SU-DHL-6 (cell line): ENCODE data around the gene ZFP36L1.

Source experiments
- H2AFZ ChIP-seq: fragments of 200-600 bp; sonication (generic); 2 replicates; pipeline ENCODE4 v1.6.1; 2014; ENCODE audit warnings: low read depth, mild to moderate bottlenecking, moderate library complexity, mixed read lengths, antibody characterized with exemption, low read length; ENCODE audit not compliant: severe bottlenecking
- H3F3A ChIP-seq: fragments of 200-600 bp; shearing (Covaris generic); 2 replicates; pipeline ENCODE4 v1.6.0; 2016; ENCODE audit warnings: antibody characterized with exemption, mild to moderate bottlenecking; ENCODE audit not compliant: insufficient read depth
- H3K27ac ChIP-seq: fragments of 200-600 bp; sonication (generic); 2 replicates; pipeline ENCODE4 v1.5.1; 2016; ENCODE audit warnings: low read depth, mild to moderate bottlenecking, low read length, moderate library complexity, mixed read lengths
- H3K27me3 ChIP-seq: fragments of 200-600 bp; sonication (generic), shearing (Covaris generic); 2 replicates; pipeline ENCODE4 v1.6.0; 2014; ENCODE audit warnings: mild to moderate bottlenecking, low read length
- H3K36me3 ChIP-seq: fragments of 200-600 bp; sonication (generic); 2 replicates; pipeline ENCODE4 v1.6.1; 2014; ENCODE audit warnings: mild to moderate bottlenecking, low read length, mixed read lengths
- H3K4me2 ChIP-seq: fragments of 300-600, 200-600 bp; shearing (Covaris generic), sonication (generic); 2 replicates; pipeline ENCODE4 v1.6.0; 2014; ENCODE audit warnings: low read length, low read depth, mild to moderate bottlenecking; ENCODE audit not compliant: poor library complexity, severe bottlenecking
- H3K4me3 ChIP-seq: fragments of 200-600 bp; sonication (generic); 2 replicates; pipeline ENCODE4 v1.5.1; 2014; ENCODE audit warnings: antibody characterized with exemption, low read length, mild to moderate bottlenecking, mixed read lengths; ENCODE audit not compliant: insufficient read depth, poor library complexity, severe bottlenecking
- H3K79me2 ChIP-seq: fragments of 200-600 bp; sonication (generic); 2 replicates; pipeline ENCODE4 v1.6.1; 2014; ENCODE audit warnings: mild to moderate bottlenecking, low read length, moderate library complexity; ENCODE audit not compliant: insufficient read depth
- H3K9ac ChIP-seq: fragments of 200-600 bp; sonication (generic); 2 replicates; pipeline ENCODE4 v1.7.0; 2014; ENCODE audit warnings: mild to moderate bottlenecking, low read length
- H3K9me2 ChIP-seq: fragments of 200-600 bp; sonication (generic); replicated peaks from 2 replicates; pipeline ENCODE4 v1.6.1; 2014; ENCODE audit warnings: low read length; ENCODE audit not compliant: insufficient read depth
- H3K9me3 ChIP-seq: fragments of 200-600 bp; sonication (generic); 2 replicates; pipeline ENCODE4 v1.6.1; 2014; ENCODE audit warnings: low read length, mixed read lengths; ENCODE audit not compliant: insufficient read depth
- H4K20me1 ChIP-seq: fragments of 200-600 bp; sonication (generic); 2 replicates; pipeline ENCODE4 v1.6.1; 2014; ENCODE audit warnings: low read depth, mild to moderate bottlenecking, antibody characterized with exemption, low read length, moderate library complexity, mixed read lengths
- CTCF ChIP-seq: fragments of 200-600 bp; sonication (generic); IDR thresholded peaks from one replicate; pipeline ENCODE4 v1.5.1; 2017; ENCODE audit warnings: antibody characterized with exemption, mild to moderate bottlenecking, low read length, moderate library complexity; ENCODE audit not compliant: insufficient read depth, poor library complexity, severe bottlenecking
- EZH2phosphoT487 ChIP-seq: fragments of 200-600 bp; sonication (generic), shearing (Covaris generic); conservative IDR thresholded peaks from 2 replicates; pipeline ENCODE4 v1.6.1; 2018; ENCODE audit warnings: mild to moderate bottlenecking, antibody characterized with exemption, low read length, moderate library complexity, mixed read lengths

ZFP36L1 gene

GRCh38 chr14:68738559-68738958 is 54.3 kb downstream of the ZFP36L1 start:
- Histone ChIP-seq H3F3A (peaks cover 13% of the 10 kb centered on the region; the same call in 1 of the 2 replicates), H3K4me3 (no peak overlapping the region), H3K4me2 (no peak overlapping the region), H3K9me3 (no peaks in the 10 kb centered on the region), H4K20me1 (no peaks in the 10 kb centered on the region), H3K27me3 (no peaks in the 10 kb centered on the region), H2AFZ (no peak overlapping the region), H3K36me3 (no peaks in the 10 kb centered on the region), H3K9me2 (no peaks in the 10 kb centered on the region), H3K79me2 (no peaks in the 10 kb centered on the region), H3K27ac (no peak overlapping the region), H3K9ac (no peak overlapping the region)
- no peak for TF ChIP-seq CTCF
- no peak for TF ChIP-seq EZH2phosphoT487
